SK-N-SH treated with all-trans-retinoic acid at 6 μM for 48 hours (cell line): ENCODE results near the gene SLC1A5.

Experiments used
- ATAC-seq: fragments of 200-7000 bp; cut with Tn5 transposase; 3 replicates; pipeline ENCODE4 v1.9.1; 2020; ENCODE audit warnings: mild to moderate bottlenecking, moderate library complexity
- ARNTL ChIP-seq: fragments of 450-650 bp; formaldehyde crosslinking; IDR thresholded peaks from 2 replicates; pipeline ENCODE4 v1.5.0; 2020; ENCODE audit warnings: low read depth, mild to moderate bottlenecking, moderate library complexity, borderline replicate concordance
- CREB5 ChIP-seq: fragments of 250-450 bp; sonication (Bioruptor Pico); IDR thresholded peaks from 2 replicates; pipeline ENCODE4 v1.5.1; 2020; ENCODE audit warnings: low read depth, mild to moderate bottlenecking, moderate library complexity
- CSDC2 ChIP-seq: fragments of 250-450 bp; sonication (Bioruptor Pico); IDR thresholded peaks from 2 replicates; pipeline ENCODE4 v1.5.0; 2020; ENCODE audit warnings: mild to moderate bottlenecking, moderate library complexity
- CSRNP3 ChIP-seq: fragments of 250-450 bp; sonication (Bioruptor Pico); IDR thresholded peaks from 2 replicates; pipeline ENCODE4 v1.5.1; 2021; ENCODE audit warnings: mild to moderate bottlenecking, moderate library complexity
- GLIS3 ChIP-seq: fragments of 250-450 bp; sonication (Bioruptor Pico); IDR thresholded peaks from 2 replicates; pipeline ENCODE4 v1.5.0; 2020; ENCODE audit warnings: mild to moderate bottlenecking, moderate library complexity
- ISL1 ChIP-seq: fragments of 250-450 bp; sonication (Bioruptor Pico); IDR thresholded peaks from 2 replicates; pipeline ENCODE4 v2.1.2; 2022; ENCODE audit warnings: mild to moderate bottlenecking, moderate library complexity
- OSR1 ChIP-seq: fragments of 250-450 bp; sonication (Bioruptor Pico); IDR thresholded peaks from 2 replicates; pipeline ENCODE4 v1.8.0; 2022; ENCODE audit warnings: moderate library complexity, mild to moderate bottlenecking, inconsistent platforms
- PATZ1 ChIP-seq: fragments of 250-450 bp; sonication (Bioruptor Pico); IDR thresholded peaks from 2 replicates; pipeline ENCODE4 v1.8.0; 2020; ENCODE audit warnings: mild to moderate bottlenecking, moderate library complexity, borderline replicate concordance
- PPARA ChIP-seq: fragments of 250-450 bp; sonication (Bioruptor Pico); IDR thresholded peaks from 2 replicates; pipeline ENCODE4 v1.5.0; 2020; ENCODE audit warnings: mild to moderate bottlenecking, borderline replicate concordance
- SNAI2 ChIP-seq: fragments of 250-450 bp; sonication (Bioruptor Pico); IDR thresholded peaks from 2 replicates; pipeline ENCODE4 v1.5.0; 2020; ENCODE audit warnings: mild to moderate bottlenecking, moderate library complexity
- TCF4 ChIP-seq: fragments of 250-450 bp; sonication (Bioruptor Pico); IDR thresholded peaks from 2 replicates; pipeline ENCODE4 v1.8.0; 2021; ENCODE audit warnings: mild to moderate bottlenecking, moderate library complexity, borderline replicate concordance
- ZC3H10 ChIP-seq: fragments of 250-450 bp; sonication (Bioruptor Pico); IDR thresholded peaks from 2 replicates; pipeline ENCODE4 v1.5.1; 2021; ENCODE audit warnings: mild to moderate bottlenecking, moderate library complexity
- ZFP3 ChIP-seq: fragments of 250-450 bp; sonication (Bioruptor Pico); IDR thresholded peaks from 2 replicates; pipeline ENCODE4 v1.5.0; 2020; ENCODE audit warnings: mild to moderate bottlenecking, moderate library complexity
- ZFP30 ChIP-seq: fragments of 450-650 bp; formaldehyde crosslinking; IDR thresholded peaks from 2 replicates; pipeline ENCODE4 v1.5.0; 2022; ENCODE audit warnings: mild to moderate bottlenecking, moderate library complexity
- ZNF70 ChIP-seq: fragments of 450-650 bp; formaldehyde crosslinking; IDR thresholded peaks from 2 replicates; pipeline ENCODE4 v1.5.0; 2020; ENCODE audit warnings: mild to moderate bottlenecking, moderate library complexity

The SLC1A5 gene

GRCh38 chr19:46725859-46726393 is 62.5 kb downstream of the SLC1A5 start (continued):
- TF ChIP-seq CSRNP3 (no peak), ZFP3 (no peak), ISL1 (CRISPR knock-in tag) (no peak)

GRCh38 chr19:46725036-46725820 is 63.2 kb downstream of the SLC1A5 start:
- TF ChIP-seq PATZ1 (CRISPR knock-in tag) (no peak), ZFP3 (no peak), ZC3H10 (CRISPR knock-in tag) (no peak), SNAI2 (CRISPR knock-in tag) (no peak), CSRNP3 (no peak), ARNTL (CRISPR knock-in tag) (no peak), ZNF70 (no peak), OSR1 (no peak), TCF4 (no peak), ISL1 (CRISPR knock-in tag) (no peak), CREB5 (CRISPR knock-in tag) (no peak), GLIS3 (no peak), PPARA (CRISPR knock-in tag) (no peak), ZFP30 (no peak), CSDC2 (no peak)
- ATAC-seq, result no peak
